ENCODE measurements around the gene NXT1. TPM values are rescaled to one million over a fixed set of nuclear protein-coding genes. Genes with fewer than 3 reads are reported as not detected.

NXT1 gene
- total and polyA plus RNA-seq, 10 donors: 14.6 to 37.4 (median 26.5) TPM

GRCh38 chr20:23313271-23313670 is 37.3 kb upstream of the NXT1 start:
- no peak for TF ChIP-seq POLR2AphosphoS5 (IDR thresholded peaks at IDR 0.05)
- no peak for TF ChIP-seq CTCF (IDR thresholded peaks at IDR 0.05 in 8 of 11, conservative IDR thresholded peaks at IDR 0.05 in 3 of 11)
- TF ChIP-seq POLR2A (IDR thresholded peaks at IDR 0.05): no peak
- WGBS, 5 donors: 80 to 97% (median 90%) methylated on average over 1 of the region's 1 CpG
- Histone ChIP-seq H3K9me3 (no peaks in the 10 kb centered on the region), H3K27ac (no peak overlapping the region), H3K27me3 (replicated peaks in 1 of 7) (no peaks in the 10 kb centered on the region), H3K4me1 (peaks cover 0 to 6% (median 0%) of the 10 kb centered on the region in 6 donors), H3K36me3 (no peaks in the 10 kb centered on the region), H3K4me3 (no peak overlapping the region)
- intact Hi-C loops (cut with DNase I; ENCODE audit: low total_unique reads): no loop called here
- DNase-seq: no peak

- Histone ChIP-seq H3K9me3 (no peaks in the 10 kb centered on the region), H3K4me3 (no peak overlapping the region), H3K27ac (no peak overlapping the region), H3K27me3 (replicated peaks in 1 of 7) (no peaks in the 10 kb centered on the region), H3K4me1 (peaks cover 0 to 6% (median 0%) of the 10 kb centered on the region in 6 donors), H3K36me3 (no peaks in the 10 kb centered on the region)
- 88 to 93% (median 93%) methylated on average over 5 of the region's 5 CpGs for WGBS, 5 donors
- no peak for TF ChIP-seq CTCF (IDR thresholded peaks at IDR 0.05 in 8 of 11, conservative IDR thresholded peaks at IDR 0.05 in 3 of 11)
- TF ChIP-seq POLR2A (IDR thresholded peaks at IDR 0.05): no peak
- TF ChIP-seq POLR2AphosphoS5 (IDR thresholded peaks at IDR 0.05): no peak
- no peak for DNase-seq
- intact Hi-C loops (cut with DNase I; ENCODE audit: low total_unique reads): no loop called here
Observed at GRCh38 chr20:23314699-23315098, 35.9 kb upstream of the NXT1 start.

GRCh38 chr20:23315099-23315498 is 35.5 kb upstream of the NXT1 start:
- Histone ChIP-seq H3K27ac (no peak overlapping the region), H3K27me3 (replicated peaks in 1 of 7) (no peaks in the 10 kb centered on the region), H3K36me3 (no peaks in the 10 kb centered on the region), H3K4me3 (no peak overlapping the region), H3K4me1 (peaks cover 0 to 6% (median 0%) of the 10 kb centered on the region in 6 donors), H3K9me3 (no peaks in the 10 kb centered on the region)
- no peak for DNase-seq
- no peak for TF ChIP-seq POLR2AphosphoS5 (IDR thresholded peaks at IDR 0.05)
- TF ChIP-seq CTCF (IDR thresholded peaks at IDR 0.05 in 8 of 11, conservative IDR thresholded peaks at IDR 0.05 in 3 of 11): no peak
- intact Hi-C loops (cut with DNase I; ENCODE audit: low total_unique reads): no loop called here
- WGBS, 5 donors: 82 to 91% (median 89%) methylated on average over 9 of the region's 9 CpGs

- Histone ChIP-seq H3K4me3 (no peak overlapping the region), H3K27ac (no peak overlapping the region), H3K36me3 (no peaks in the 10 kb centered on the region), H3K4me1 (peaks cover 0 to 6% (median 0%) of the 10 kb centered on the region in 6 donors), H3K27me3 (replicated peaks in 1 of 7) (no peaks in the 10 kb centered on the region), H3K9me3 (peaks cover 0 to 5% (median 0%) of the 10 kb centered on the region in 8 donors)
- TF ChIP-seq POLR2AphosphoS5 (IDR thresholded peaks at IDR 0.05) (no peak), POLR2A (IDR thresholded peaks at IDR 0.05) (no peak), CTCF (IDR thresholded peaks at IDR 0.05 in 8 of 11, conservative IDR thresholded peaks at IDR 0.05 in 3 of 11) (no peak)
- WGBS, 5 donors: 87 to 100% (median 95%) methylated on average over 3 of the region's 3 CpGs
- intact Hi-C loops (cut with DNase I; ENCODE audit: low total_unique reads): no loop called here
- DNase-seq: no peak
Observed at GRCh38 chr20:23316626-23317025, 34.0 kb upstream of the NXT1 start.
